HG02973 (cell line): ENCODE data around the gene IL1RAPL1.
"Not testable (repeated sequence)": the region's sequence is repeated elsewhere in the genome, so short reads cannot be mapped to it uniquely, and the experiment has no call there.

Experiments used
- ATAC-seq: cut with Tn5 transposase; IDR thresholded peaks from one replicate; pipeline ENCODE4 v1.9.1; 2021; ENCODE audit warnings: moderate library complexity; ENCODE audit not compliant: unreplicated experiment

The IL1RAPL1 gene

DNA sequence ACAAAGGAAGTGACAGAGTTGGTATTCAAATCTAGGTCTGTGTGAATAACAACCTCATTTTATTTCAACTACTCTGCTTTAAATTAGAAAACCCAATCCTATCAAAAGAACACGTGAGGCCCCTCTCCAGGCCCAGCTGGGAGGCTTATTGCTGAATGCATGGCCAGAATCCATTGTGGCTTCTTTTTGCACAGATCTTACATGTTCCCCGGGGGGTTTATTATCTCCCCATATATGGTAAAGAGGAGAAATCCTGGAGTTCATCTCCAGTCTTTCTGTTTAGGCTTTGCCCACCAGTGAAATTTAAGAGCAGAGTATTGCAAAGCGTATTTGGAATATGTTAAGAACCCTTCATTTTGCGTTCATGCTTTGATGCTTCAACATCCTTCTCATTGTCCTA, 655.6 kb downstream of the IL1RAPL1 start:
- no peak for ATAC-seq

DNA sequence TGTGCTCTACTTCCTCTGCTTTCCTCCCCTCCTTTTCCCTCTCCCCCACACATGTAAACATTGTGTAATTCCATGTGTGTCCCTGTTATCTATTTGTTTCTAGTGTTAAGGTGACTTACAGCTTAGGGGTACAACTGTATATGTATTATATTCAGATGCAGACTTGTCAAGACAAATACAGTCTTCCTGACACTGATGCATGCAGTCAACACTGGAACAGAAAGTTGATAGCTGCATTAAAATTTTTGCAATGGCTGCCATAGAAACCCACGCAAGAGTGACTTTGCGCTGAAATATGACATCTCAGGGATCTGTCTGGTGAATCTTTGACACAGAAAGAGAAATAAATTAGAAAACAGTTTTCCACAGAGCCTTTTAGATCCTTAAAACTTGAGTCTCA, 656.7 kb downstream of the IL1RAPL1 start:
- ATAC-seq, result no peak

DNA sequence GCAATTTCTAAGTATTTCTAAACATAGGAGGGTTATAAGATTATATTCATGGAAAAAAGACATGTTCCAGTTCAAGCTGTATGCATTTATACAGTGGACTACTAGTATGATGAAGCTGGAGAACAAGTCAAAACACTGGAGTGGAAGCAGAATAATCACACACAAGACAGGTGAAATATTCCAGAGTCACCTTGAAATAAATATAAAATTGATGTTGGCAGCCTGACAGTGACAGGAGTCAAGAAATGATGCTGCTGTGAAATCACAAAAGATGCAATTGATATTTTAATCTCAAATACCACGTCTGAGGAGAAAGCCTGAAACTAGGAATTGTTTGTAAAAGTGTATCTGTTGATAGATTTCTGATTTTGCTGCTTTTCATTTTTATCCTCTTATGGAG, 667.3 kb downstream of the IL1RAPL1 start:
- ATAC-seq, result no peak

DNA sequence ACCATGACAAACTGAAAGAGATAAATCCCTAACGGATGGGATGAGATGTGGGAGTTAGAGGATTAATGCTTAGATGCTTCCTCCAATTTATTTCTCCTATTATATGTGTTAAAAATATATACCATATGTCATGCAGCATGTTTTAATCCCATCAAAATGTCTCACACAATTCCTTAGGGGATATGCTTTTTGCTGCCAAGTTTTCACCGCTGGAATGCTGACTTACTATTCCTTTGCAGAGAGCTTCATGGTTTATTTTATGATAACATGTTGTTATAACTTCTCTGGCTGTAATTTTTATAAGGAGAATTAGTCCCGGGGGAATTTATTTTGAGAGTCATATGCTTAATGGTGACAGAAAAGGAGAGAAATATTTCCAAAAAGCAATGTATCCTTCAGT, 670.3 kb downstream of the IL1RAPL1 start:
- ATAC-seq, result no peak

DNA sequence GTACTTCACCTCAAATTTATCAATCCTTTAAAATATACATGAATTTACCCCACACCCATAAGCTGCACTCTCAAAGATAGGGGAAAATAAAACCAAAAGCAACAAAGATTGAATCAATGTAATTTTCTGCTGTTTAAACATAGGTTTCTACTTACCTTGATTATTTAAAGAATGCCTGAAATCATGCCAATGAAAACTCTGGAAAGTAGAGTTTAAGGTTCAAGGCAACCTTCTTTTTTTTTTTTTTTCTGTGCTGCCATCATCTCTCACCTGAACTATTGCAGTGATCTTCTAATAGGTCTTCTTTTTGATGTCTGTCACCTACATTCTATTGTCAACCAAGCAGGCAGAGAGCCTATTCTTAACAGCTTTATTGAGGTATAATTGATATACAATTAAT, 682.1 kb downstream of the IL1RAPL1 start:
- no peak for ATAC-seq

DNA sequence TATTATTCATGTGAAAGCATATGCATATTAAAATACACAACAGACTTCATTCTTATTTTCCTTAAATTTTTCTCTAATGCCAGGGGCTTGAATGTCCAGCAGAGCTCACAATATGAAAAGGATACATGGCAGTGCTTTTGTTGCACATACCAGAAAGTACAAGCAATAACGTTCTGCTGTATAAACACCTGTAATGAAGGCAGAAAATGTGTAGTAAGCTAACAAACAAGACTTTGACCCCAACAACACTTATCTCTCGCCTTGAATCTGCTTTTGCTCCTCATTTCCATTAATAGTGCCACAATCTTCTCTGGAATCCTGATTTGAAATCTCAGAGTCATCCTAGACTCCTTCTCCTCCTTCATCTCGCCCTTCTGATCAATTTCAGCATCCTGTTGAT, 687.3 kb downstream of the IL1RAPL1 start:
- no peak for ATAC-seq

DNA sequence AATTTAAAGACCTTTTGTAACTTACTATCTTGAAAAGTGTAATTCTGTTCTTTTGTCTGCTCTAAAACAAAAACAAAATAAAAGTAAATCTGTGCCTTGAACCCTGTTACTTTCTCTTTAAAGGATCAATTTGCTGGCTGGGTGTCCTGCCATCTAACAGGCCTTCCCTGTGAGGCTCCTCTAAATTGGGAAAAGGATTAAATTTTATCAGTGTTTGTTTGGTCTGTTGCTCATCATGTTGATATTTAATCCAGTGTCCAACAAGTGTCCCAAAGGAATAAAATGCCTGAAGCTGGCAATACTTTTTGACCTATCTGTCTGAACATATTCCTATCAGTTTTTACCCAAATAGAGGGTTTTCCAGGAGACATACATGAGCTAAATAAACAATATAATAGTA, 688.7 kb downstream of the IL1RAPL1 start:
- ATAC-seq, result no peak

DNA sequence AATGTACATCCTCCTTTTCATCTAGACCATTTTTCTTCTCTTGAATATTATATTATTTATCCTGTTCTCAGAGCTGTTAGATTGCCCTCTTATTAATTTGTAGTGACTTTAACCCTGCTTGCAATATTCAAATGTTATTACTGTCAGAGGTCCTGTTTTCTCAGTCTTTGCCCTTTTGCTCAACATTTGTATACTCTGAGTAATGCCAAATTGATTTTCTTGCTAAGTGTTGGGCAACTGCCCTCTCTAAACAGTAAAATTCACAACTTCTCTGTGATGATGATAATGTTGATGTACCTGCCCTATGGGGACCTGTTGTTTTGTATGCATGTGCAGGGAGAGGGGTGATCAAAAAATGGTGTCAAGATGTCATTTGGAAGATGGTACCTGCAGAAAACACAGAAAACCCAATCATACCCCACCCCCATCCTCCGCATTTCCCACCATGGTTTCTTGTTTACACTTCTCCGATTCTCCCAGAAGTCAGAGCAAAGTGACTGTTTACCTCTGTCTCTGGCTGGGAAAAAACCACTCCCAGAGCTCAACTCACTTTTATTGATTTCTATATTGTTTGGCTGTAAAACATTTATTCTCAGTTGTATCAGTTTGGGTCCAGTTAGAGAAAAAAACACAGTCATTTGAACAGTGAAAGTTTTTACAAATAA, 694.0 kb downstream of the IL1RAPL1 start:
- no peak for ATAC-seq

DNA sequence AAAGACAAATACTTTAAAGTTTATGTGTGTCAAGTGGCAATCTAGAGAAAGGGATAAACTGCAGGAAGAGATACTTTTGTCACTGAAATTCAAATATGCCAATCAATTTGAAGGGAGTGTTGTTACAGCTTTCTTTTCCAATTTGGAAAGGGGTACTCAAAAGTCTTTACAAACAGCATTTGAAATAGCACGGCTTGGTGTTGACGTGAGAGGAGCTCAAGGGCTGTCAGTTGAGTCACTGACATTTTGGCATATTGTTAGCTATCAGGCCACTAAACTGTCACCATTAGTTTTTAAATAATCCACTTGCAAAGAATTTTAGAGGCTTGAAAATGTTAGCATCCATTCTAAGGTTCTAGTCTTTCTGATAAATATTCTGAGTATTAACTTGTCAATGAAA, 698.4 kb downstream of the IL1RAPL1 start:
- ATAC-seq, result no peak

DNA sequence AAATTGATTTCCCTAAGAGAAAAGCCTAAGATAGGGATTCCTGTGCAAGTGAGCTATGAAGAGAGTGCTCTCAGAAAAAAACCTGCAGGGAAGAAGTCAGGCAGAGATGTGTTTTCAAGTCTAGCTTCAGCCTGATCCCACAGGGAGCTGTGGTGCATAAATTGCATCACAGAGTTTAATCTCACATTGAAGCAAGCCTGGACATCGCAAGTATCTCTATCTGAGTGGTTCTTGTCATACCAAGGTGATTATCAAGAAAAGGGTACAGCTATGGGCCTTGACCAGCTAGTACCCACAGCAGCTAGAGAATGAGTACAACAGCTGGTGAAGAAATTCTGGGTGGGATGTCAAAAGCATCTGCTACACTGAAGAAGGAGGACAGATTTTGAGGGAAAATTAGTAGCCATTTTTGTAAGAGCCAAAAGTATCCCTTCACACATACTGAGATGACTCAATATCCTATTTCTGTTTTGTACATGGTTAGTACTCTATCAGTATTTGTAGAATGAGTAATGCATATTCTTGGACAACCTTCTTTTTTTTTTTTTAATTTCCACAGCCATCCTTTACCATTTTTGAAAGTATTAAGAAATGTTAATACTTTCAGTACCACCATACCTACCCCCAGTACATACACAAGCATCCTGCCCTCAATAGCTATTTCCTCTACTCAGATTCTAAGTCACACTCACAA, 708.9 kb downstream of the IL1RAPL1 start:
- ATAC-seq, result no peak

DNA sequence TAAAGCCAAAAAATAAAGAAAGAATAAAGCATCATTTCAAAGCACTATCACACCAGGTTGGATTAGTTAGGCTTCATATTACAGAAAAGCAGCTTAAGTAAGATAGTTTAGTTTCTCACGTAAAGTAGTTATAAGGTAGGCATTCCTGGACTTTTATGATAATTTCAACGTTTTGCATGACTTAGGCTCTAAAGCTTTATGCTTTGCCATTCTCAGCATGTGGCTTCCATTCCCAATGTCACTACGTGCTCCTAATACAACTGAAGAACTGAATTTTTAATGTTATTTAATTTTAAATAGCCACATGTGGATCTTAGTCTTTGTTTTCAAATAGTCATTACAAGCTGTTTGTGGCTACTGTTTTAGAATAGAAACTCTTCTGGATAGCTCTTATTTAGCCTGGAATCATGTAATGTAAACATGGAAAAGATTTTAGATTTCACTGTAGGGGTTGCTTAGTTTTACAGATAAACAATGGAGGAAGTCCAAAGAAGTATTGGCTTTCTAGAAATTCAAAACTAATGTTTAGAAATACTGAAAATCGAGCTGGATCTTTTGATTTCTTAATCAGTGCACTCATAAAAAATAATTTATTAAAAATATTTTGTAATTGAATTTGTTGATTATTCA, 710.0 kb downstream of the IL1RAPL1 start:
- no peak for ATAC-seq

DNA sequence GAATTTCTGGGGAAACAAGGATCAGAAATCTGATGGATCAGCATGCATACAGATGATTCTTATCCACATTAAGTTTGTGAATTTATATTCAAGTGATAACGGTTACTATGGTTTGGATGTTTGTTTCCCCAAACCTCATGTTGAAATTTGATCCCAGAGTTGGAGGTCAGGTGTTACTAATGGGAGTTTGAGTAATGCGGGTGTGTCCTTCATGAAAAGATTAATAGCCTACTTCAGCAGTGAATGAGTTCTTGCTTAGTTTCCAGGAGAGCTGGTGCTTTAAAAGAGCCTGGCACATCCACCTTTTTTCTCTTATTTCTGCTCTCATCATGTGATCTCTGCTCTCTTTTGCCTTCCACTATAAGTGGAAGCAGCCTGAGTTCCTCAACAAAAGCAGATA, 712.4 kb downstream of the IL1RAPL1 start:
- no peak for ATAC-seq

DNA sequence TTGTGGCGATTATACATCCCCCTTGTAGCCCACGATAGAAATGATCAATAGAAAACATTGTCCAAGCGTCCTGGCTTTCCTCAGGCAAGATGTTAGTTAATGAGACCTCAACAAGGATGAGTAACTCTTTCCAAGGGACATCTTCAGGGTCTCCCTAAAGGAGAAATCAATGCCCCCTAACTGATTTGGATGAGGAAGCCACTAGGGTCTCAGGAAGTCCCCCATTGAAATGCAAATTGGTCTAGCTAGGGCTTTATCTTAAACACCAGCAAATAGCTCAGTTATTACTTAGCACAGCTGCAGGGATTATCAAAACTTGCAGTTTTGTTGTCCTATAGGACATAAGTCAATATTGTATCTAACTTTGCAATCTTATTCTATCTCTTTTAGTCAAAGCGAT, 721.5 kb downstream of the IL1RAPL1 start:
- no peak for ATAC-seq

DNA sequence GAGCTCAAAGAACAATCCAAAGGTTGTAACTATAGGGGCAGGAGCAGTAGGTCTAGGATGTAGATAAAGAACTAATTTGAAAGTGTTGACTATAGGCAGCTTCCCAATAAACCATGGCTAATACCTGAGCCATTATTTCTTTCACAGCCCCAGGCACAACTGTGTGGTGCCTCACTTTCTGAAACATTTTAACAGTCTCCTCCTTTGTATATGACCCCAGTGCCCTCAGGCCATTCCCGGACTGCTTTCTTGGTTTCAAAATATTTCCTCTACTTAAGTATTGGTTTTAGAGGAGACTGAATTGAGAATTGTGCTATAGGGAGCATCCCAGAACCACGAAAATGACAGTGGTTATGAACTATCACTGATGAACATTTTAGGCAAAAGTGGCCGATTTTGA, 728.7 kb downstream of the IL1RAPL1 start:
- no peak for ATAC-seq

DNA sequence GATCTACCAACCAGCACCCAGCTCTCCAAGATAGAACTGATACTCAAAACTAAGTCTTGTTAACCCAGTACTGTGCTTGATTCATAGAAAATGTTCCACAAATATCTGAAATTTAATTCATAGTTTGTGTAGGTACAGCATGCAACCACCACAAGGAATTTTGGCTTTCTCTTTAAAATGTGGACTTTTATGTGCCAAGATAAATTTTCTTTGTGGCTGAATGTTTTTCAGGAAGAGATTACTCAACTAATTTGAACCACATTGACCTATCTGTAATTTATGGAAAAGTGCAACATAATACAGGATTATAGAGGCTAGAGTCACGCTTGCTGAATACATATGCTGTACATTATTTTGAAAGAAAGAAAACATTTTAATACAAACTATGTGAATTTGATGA, 730.8 kb downstream of the IL1RAPL1 start:
- no peak for ATAC-seq

DNA sequence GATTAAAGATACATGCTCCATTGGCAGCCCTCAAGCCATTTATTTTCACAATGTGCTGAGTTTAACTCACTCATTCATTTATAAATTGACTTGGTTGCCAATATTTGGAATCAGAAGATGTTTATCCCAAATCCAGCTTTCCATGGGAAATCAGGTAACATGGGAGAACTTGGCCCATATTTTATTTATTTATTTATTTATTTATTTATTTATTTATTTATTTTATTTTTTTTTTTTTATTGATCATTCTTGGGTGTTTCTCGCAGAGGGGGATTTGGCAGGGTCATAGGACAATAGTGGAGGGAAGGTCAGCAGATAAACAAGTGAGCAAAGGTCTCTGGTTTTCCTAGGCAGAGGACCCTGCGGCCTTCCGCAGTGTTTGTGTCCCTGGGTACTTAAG, 745.2 kb downstream of the IL1RAPL1 start:
- not testable (repeated sequence) for ATAC-seq

DNA sequence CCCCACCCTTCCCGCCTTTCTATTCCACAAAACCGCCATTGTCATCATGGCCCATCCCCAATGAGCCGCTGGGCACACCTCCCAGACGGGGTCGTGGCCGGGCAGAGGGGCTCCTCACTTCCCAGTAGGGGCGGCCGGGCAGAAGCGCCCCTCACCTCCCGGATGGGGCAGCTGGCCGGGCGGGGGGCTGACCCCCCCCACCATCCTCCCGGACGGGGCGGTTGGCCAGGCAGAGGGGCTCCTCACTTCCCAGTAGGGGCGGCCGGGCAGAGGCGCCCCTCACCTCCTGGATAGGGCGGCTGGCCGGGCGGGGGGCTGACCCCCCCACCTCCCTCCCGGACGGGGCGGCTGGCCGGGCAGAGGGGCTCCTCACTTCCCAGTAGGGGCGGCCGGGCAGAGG, 745.8 kb downstream of the IL1RAPL1 start:
- not testable (repeated sequence) for ATAC-seq

DNA sequence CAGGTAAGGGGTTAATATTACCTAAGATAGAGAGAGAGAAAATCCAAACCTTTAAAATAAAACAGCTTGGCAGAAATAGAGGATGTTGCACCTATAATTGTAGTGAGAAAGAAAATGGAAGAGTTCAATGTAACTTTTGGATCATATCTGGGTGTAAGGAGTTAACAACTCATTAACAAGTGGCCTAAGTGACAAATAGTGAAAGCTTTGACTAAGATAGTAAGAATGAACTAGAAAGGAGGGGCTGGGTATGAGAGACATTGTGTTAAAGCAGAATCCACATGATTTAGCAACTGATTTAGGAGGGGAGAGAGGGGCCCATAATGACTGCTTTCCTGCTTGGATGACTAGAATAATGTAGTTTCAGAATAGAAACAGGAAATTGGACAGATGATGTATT, 761.0 kb downstream of the IL1RAPL1 start:
- ATAC-seq, result no peak

DNA sequence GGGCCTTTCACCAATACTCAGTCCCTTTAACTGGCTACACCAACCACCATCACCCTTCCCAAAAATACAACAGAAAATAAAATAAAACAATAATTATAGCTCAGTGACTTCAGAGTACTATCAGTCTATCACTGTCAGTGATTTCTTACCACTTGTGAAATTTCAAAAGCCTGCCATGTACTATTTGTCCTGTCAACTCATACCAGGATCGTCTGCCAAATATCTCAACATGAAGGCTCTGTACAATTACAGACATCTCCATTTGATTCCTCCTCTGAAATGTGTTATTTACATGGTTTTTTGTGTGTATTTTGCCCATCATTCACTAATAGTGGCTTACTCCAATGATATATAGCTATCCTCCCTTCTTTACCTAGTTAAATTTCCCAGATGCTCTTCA, 772.0 kb downstream of the IL1RAPL1 start:
- no peak for ATAC-seq

DNA sequence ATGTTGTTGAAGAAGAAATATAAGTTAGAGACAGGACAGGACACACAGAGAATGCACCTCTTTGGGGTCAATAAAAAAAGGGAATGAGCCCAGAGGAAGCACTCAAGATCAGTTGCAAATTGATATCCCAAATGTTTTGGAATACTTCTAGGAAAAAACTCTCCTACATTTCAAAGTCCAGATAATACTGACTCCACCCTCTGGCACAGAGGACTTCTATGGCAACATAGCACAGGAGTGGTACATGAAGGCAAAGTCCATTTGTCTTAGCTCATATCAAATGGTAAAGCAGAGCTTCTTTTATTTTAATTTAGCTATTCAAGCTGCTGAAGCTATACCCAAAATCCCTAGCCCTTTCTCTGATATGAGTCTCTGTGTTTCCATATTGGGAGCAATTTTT, 787.5 kb downstream of the IL1RAPL1 start:
- ATAC-seq, result not testable (repeated sequence)

DNA sequence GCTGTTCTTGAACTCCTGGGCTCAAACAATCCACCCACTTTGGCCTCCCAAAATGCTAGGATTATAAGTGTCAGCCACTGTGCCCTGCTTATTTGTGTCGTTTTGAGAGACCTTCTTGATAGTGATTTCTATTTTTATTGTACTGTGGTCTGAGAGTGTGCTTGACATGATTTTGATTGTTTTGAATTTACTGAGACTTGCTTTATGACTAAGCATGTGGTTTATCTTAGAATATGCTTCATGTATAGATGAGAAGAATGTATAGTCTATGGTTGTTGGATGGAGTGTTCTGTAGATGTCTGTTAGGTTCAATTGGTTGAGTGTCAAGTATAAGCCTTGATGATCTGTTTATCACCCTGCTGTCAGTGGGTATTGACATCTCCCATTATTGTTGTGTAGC, 789.3 kb downstream of the IL1RAPL1 start:
- no peak for ATAC-seq

DNA sequence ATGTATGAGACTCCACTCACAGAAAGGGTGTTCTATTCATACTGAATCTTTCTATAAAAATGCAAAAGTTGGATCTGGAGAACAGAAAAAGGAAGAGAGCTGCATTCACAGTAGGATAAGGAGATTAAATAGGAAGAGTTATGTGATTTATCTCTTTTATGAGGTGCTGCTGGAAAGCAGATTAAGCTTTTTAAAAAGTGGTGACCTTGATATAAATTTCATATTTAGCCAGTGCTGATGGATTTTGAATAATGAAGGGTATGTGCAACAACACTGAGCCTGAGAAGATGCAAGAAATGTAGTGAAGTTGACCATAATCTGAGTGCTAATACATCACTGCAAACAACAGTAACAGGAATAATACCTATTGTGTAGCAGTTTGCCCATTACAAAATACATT, 795.6 kb downstream of the IL1RAPL1 start:
- ATAC-seq, result no peak
